Uterus (tissue), 4 donors: ENCODE results near the gene YTHDF1. TPM values are rescaled to one million over a fixed set of nuclear protein-coding genes. Genes with fewer than 3 reads are reported as not detected.

Experiments used
- DNase-seq, 2 donors: peaks; one replicate each; pipeline ENCODE4 v3.0.0-alpha.2; 2019 to 2020
- H3K27ac ChIP-seq, 2 donors: fragments of 200-600 bp; sonication (generic); 1 replicate in 1 of 2; 2 replicates in 1 of 2; pipeline ENCODE4 v1.5.1; 2016 to 2018
- H3K27me3 ChIP-seq, 2 donors: fragments of 200-600 bp; sonication (generic); one replicate each; pipeline ENCODE4 v1.5.1; 2018 to 2019; ENCODE audit warnings: control low read depth in 1 of 2
- H3K36me3 ChIP-seq, 2 donors: fragments of 200-600 bp; sonication (generic); one replicate each; pipeline ENCODE4 v1.5.1; 2019; ENCODE audit warnings: control low read depth in 1 of 2
- H3K4me1 ChIP-seq, 2 donors: fragments of 200-600 bp; sonication (generic); one replicate each; pipeline ENCODE4 v1.5.1; 2018 to 2019; ENCODE audit warnings: control low read depth in 1 of 2
- H3K4me3 ChIP-seq, 2 donors: fragments of 200-600 bp; sonication (generic); 1 replicate in 1 of 2; 2 replicates in 1 of 2; pipeline ENCODE4 v1.5.1; 2018 to 2019; ENCODE audit warnings: mild to moderate bottlenecking in 1 of 2
- H3K9me3 ChIP-seq, 2 donors: fragments of 200-600 bp; sonication (generic); one replicate each; pipeline ENCODE4 v1.5.1; 2019; ENCODE audit warnings: control low read depth in 1 of 2
- POLR2A ChIP-seq, 2 donors: fragments of 450-650 bp; IDR thresholded peaks; one replicate each; pipeline ENCODE4 v1.6.1; 2016; ENCODE audit warnings: antibody characterized with exemption in 2 of 2, mild to moderate bottlenecking in 1 of 2, moderate library complexity in 1 of 2
- intact Hi-C: fragments of 100-400 bp; cut with DNase I; formaldehyde crosslinking; loops from one replicate; pipeline ENCODE4 v1.15.1; 2023; ENCODE audit warnings: low total_unique reads
- total RNA-seq, 4 donors: library from RNA; depleted of rRNA in 3 of 4; stranded (reverse); fragments of >200 nt in 3 of 4; gene quantifications; one replicate each; pipeline versions ENCODE4 v1.1.0 to v1.2.4, GENCODE V29; 2014 to 2023
- TF ChIP-seq, protein P1 (sequence below), 4 experiments: fragments of 200-600 bp in 2 of 4; fragments of 450-650 bp in 2 of 4; sonication (generic) in 2 of 4; IDR thresholded peaks; one replicate each; pipeline ENCODE4 v1.5.1; 2016 to 2019; ENCODE audit warnings: antibody characterized with exemption in 4 of 4, mild to moderate bottlenecking in 2 of 4, moderate library complexity in 1 of 4
- donor health status: DM: yes; HTN: yes; CAD: no.

YTHDF1 gene
- total RNA-seq, 4 donors from 2014 or later = 17.9 to 35.8 (median 25.8) TPM

DNA sequence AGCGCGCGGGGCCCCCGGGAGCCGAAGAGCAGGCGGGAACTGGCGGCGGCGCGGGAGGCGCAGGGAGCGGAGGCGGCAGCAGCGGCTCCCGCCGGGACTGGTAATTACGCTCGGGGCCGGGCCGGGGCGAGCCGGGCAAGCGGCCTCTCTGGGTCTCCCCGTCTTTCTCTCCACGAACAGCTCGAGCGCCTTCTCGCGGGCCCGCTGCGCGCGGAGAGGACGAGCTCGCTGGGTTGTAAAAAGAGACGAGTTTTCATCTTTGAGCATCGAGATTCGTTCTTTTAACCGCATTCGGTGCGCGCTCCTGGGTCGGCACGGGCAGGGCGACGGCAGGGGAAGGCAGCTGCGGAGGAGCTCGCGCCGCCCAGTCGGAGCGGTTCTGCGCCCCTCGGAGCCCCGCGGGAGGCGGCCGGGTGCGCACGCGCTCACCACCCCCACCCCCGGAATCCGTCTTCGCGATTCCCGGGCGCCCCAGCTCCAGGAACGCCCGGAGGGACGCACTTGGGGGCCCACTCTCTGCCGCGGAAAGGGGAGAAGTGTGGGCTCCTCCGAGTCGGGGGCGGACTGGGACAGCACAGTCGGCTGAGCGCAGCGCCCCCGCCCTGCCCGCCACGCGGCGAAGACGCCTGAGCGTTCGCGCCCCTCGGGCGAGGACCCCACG, 38.0 kb downstream of the YTHDF1 start:
- peaks cover 0 to 31% of the 10 kb centered on the region in 2 donors for H3K4me1 ChIP-seq
- TF ChIP-seq, protein P1, sequence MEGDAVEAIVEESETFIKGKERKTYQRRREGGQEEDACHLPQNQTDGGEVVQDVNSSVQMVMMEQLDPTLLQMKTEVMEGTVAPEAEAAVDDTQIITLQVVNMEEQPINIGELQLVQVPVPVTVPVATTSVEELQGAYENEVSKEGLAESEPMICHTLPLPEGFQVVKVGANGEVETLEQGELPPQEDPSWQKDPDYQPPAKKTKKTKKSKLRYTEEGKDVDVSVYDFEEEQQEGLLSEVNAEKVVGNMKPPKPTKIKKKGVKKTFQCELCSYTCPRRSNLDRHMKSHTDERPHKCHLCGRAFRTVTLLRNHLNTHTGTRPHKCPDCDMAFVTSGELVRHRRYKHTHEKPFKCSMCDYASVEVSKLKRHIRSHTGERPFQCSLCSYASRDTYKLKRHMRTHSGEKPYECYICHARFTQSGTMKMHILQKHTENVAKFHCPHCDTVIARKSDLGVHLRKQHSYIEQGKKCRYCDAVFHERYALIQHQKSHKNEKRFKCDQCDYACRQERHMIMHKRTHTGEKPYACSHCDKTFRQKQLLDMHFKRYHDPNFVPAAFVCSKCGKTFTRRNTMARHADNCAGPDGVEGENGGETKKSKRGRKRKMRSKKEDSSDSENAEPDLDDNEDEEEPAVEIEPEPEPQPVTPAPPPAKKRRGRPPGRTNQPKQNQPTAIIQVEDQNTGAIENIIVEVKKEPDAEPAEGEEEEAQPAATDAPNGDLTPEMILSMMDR (IDR thresholded peaks at IDR 0.05) = no peak
- no peak for TF ChIP-seq POLR2A (IDR thresholded peaks at IDR 0.05)
- H3K27me3 ChIP-seq = peaks cover 23 to 53% of the 10 kb centered on the region in 2 donors
- no peak overlapping the region for H3K4me3 ChIP-seq
- H3K9me3 ChIP-seq = no peaks in the 10 kb centered on the region
- no peak for DNase-seq
- intact Hi-C loops = no loop called here
- no peak overlapping the region for H3K27ac ChIP-seq
- H3K36me3 ChIP-seq = no peaks in the 10 kb centered on the region

DNA sequence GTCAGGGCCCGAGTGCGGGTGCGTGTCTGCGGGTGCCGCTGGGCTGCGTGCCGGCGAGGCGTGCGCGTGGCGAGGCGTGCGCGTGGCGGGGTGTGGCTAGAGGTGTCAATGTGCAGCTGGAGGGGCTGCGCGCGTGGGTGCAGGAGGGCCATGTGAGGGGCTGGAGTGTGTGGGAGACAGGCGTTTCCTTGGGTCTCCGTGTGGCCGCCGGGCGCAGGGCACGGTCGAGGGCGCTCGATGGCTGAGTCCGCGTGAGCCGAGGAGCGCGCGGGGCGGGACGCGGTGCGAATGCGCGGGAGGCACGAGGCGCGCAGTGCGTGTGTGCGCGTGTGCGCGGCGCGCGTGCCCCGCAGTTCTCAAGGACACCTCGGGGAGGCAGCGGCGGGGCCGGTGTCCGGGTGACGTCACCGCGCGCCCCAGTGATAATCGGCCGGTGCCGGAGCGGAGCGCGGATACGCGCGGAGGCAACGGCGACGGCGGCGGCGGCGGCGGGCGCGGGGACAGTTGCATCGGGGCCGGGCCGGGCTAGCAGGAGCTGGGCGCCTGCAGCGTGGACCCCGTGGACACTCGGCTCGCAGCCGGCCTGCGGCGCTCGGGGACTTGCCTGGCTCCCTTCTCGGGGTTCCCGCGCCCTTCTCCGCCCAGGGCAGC, 38.7 kb downstream of the YTHDF1 start:
- Histone ChIP-seq H3K27ac (no peak overlapping the region), H3K36me3 (no peaks in the 10 kb centered on the region), H3K4me3 (no peak overlapping the region), H3K9me3 (no peaks in the 10 kb centered on the region), H3K27me3 (peaks cover 23 to 53% of the 10 kb centered on the region in 2 donors), H3K4me1 (peaks cover 0 to 31% of the 10 kb centered on the region in 2 donors)
- TF ChIP-seq POLR2A (IDR thresholded peaks at IDR 0.05) = no peak
- TF ChIP-seq, protein P1 (IDR thresholded peaks at IDR 0.05) = no peak
- no peak for DNase-seq
- intact Hi-C loops = no loop called here

DNA sequence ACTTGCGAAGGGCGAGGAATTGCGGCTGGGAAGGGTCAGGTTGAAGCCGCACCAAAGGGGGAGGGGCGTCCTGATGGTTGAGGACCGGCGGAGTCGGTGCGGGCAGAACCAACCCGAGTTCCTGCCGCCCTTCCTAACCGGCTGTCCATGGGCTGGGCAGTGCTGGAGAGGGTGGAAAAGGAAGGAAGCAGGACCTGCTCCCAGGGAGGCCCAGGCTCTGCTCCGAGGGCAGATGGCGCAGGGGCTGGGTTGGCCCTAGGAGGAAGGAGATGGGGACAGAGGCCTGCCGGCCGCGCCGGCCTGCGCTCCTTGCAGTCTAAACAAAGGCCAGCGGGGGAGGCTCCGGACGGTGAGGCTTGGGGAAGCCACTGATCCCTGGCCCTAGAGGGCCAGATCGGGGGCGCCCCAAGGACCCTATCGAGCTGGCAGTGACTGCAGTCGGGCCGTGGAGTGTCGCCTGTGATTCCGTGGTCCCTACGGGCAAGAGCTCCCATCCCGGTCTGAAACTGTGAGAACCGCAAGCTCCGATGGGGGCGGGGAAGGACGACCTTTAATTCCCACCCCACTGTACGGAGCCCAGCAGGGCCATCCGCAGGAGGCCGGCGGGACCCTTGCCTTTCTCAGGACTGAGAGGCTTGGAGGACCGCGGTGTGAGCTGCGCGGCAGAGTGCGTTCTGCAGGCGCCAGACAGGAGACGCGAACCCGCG, 39.4 kb downstream of the YTHDF1 start:
- H3K27ac ChIP-seq = no peak overlapping the region
- no peaks in the 10 kb centered on the region for H3K9me3 ChIP-seq
- H3K4me3 ChIP-seq = no peak overlapping the region
- H3K36me3 ChIP-seq = no peaks in the 10 kb centered on the region
- TF ChIP-seq, protein P1 (IDR thresholded peaks at IDR 0.05) = no peak
- no peak for TF ChIP-seq POLR2A (IDR thresholded peaks at IDR 0.05)
- peaks cover 0 to 31% of the 10 kb centered on the region in 2 donors for H3K4me1 ChIP-seq
- peaks cover 23 to 53% of the 10 kb centered on the region in 2 donors for H3K27me3 ChIP-seq
- no peak for DNase-seq
- intact Hi-C loops = no loop called here

DNA sequence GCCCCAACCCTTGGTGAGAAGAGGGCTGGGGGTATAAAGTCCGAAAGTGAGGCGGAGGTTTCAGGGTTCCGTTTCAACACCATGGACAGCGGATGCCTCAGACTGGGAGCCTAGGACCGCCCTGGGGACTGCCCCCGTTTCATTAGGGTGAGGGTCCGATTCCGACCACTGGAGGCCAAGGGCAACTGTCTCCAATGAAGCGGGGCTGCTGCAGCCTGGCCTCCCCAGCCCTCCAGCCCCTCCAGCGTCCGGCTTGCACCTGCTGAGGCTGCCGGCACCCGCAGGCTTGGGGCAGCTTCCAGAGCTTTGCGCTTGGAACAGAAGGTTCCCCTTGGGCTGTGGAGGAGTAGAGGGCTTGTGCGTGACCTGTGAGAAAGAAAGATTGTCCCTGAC, 39.9 kb downstream of the YTHDF1 start:
- H3K36me3 ChIP-seq = no peaks in the 10 kb centered on the region
- intact Hi-C loops = no loop called here
- H3K4me3 ChIP-seq = no peak overlapping the region
- no peaks in the 10 kb centered on the region for H3K9me3 ChIP-seq
- H3K4me1 ChIP-seq = peaks cover 0 to 31% of the 10 kb centered on the region in 2 donors
- H3K27me3 ChIP-seq = peaks cover 23 to 53% of the 10 kb centered on the region in 2 donors
- TF ChIP-seq, protein P1 (IDR thresholded peaks at IDR 0.05) = no peak
- TF ChIP-seq POLR2A (IDR thresholded peaks at IDR 0.05) = no peak
- no peak overlapping the region for H3K27ac ChIP-seq
- DNase-seq = no peak
